ENCODE results near the gene B4GALT6.

DNA sequence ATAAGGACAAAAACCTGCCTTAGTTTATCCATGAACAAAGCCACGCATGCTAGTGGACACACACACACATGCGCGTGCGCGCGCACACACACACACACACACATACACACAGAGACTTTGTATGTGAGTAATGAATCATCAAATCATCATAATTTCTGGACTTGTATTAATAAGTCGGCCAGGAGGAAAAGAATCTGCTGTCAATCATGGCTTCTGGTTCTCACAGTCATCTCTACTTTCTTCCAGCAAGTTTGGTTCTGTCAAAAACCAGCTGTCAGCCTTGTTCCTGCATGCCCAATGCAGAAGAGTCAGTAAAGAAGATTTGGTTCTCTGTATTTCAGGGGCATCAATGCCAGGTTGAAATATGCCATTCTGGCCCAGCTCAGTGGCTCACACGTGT, 93.8 kb downstream of the B4GALT6 start:
- TF ChIP-seq, protein P1, sequence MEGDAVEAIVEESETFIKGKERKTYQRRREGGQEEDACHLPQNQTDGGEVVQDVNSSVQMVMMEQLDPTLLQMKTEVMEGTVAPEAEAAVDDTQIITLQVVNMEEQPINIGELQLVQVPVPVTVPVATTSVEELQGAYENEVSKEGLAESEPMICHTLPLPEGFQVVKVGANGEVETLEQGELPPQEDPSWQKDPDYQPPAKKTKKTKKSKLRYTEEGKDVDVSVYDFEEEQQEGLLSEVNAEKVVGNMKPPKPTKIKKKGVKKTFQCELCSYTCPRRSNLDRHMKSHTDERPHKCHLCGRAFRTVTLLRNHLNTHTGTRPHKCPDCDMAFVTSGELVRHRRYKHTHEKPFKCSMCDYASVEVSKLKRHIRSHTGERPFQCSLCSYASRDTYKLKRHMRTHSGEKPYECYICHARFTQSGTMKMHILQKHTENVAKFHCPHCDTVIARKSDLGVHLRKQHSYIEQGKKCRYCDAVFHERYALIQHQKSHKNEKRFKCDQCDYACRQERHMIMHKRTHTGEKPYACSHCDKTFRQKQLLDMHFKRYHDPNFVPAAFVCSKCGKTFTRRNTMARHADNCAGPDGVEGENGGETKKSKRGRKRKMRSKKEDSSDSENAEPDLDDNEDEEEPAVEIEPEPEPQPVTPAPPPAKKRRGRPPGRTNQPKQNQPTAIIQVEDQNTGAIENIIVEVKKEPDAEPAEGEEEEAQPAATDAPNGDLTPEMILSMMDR (IDR thresholded peaks at IDR 0.05): no peak
- TF ChIP-seq POLR2A (IDR thresholded peaks at IDR 0.05): no peak

Data from esophagus squamous epithelium (tissue), 4 donors.